ENCODE results near the gene HAAO. TPM values are rescaled to one million over a fixed set of nuclear protein-coding genes. Genes with fewer than 3 reads are reported as not detected.
A peak's percentile ranks its signal among the peaks of the same experiment; 100 is the strongest.

HAAO gene
- total RNA-seq, 1 experiment from 2014 or later = 47.5 TPM

DNA sequence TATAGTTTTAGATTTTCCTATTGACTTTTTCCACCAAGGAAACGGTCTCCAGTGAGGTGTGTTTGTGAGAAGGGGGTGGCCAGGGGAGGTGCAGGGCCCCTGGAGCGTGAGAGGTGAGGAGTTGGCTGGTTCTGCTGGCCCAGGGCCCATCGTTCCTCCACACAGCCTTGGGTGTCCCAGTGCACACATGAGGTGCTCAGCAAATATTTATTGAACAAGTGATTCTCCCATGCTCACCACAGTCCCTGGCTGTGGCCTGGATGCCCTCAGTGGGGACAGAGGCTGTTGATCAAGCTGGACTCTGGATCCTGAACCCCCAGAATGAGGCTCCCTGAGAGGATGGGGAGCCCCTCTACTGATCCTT is 5.0 kb downstream of the HAAO start:
- peaks cover 15% of the 10 kb centered on the region for H3K4me1 ChIP-seq
- no peak overlapping the region for H3K27ac Mint-ChIP-seq (ENCODE audit: unreplicated experiment)
- no peaks in the 10 kb centered on the region for H3K9me3 ChIP-seq
- intact Hi-C loops (cut with micrococcal nuclease; ENCODE audit: unreplicated experiment) = no loop called here
- BruUV-seq (replicated peaks) = no TSS peak
- no peak overlapping the region for H3K4me3 Mint-ChIP-seq (ENCODE audit: unreplicated experiment)
- H3K27me3 ChIP-seq (replicated peaks; ENCODE audit: control insufficient read depth, insufficient read depth, low read length) = no peaks in the 10 kb centered on the region
- no peak for DNase-seq
- TF ChIP-seq CTCF (IDR thresholded peaks at IDR 0.05; ENCODE audit: insufficient read depth in 1 of 2, low read depth in 1 of 2, low read length in 1 of 2, severe bottlenecking in 1 of 2, unreplicated experiment in 1 of 2) = no peak
- H3K36me3 ChIP-seq (ENCODE audit: control insufficient read depth, insufficient read depth, low read length) = peaks cover 5% of the 10 kb centered on the region; the same call in 1 of the 2 replicates
- H3K27me3 Mint-ChIP-seq (ENCODE audit: insufficient read depth, unreplicated experiment) = no peaks in the 10 kb centered on the region
- H3K9me3 Mint-ChIP-seq (ENCODE audit: unreplicated experiment) = no peaks in the 10 kb centered on the region
- POLR2A ChIA-PET = no interaction called here
- H3K36me3 Mint-ChIP-seq (ENCODE audit: insufficient read depth, unreplicated experiment) = peaks cover 26% of the 10 kb centered on the region
- H3K4me1 Mint-ChIP-seq (ENCODE audit: low read depth, unreplicated experiment) = peaks cover 49% of the 10 kb centered on the region
- CTCF ChIA-PET = no interaction called here
- H3K4me3 ChIP-seq (ENCODE audit: low read depth, low read length) = no peak overlapping the region

DNA sequence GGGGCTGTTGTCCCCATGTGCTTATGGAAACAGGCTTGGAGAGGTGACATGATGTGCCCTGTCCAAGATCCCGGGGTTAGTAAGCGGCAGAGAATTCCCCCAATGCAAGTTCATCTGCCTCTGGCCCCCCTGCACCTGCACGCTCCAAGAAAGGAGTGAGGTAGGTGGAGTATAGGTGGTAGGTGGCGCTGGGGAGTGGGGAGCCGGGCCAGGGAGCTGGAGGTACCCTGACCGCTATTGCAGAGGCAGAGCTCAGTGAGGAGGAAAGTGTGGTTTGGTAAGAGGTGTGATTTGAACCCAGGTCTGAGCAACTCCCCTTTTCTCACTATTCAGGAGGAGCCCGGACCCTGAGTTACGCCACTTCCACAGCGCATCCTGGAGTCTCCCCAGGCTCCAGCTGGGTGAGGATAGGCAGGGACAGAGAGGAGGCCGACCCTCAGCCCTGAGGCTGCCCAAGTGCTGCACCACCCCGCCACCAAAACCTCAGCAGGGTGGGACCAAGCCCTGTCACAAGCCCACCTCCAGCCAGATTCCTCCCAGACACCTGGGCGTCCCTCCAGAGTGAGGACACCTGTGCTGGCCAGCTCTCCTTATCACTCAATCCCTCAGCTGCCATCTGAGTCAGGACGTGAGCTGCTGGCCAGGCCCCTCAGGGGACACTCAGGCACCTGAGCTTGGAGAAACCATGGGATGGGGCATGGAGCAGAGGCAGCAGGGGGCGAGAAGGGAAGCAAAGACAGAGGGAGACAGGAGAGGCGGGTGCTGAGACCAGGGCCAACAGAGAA is 5.6 kb downstream of the HAAO start:
- Histone ChIP-seq H3K36me3 (ENCODE audit: control insufficient read depth, insufficient read depth, low read length) (peaks cover 5% of the 10 kb centered on the region; the same call in 1 of the 2 replicates), H3K27me3 (replicated peaks; ENCODE audit: control insufficient read depth, insufficient read depth, low read length) (no peaks in the 10 kb centered on the region), H3K4me3 (ENCODE audit: low read depth, low read length) (no peak overlapping the region), H3K4me1 (peaks cover 22% of the 10 kb centered on the region), H3K9me3 (no peaks in the 10 kb centered on the region)
- Mint-ChIP-seq H3K4me3 (ENCODE audit: unreplicated experiment) (no peak overlapping the region), H3K36me3 (ENCODE audit: insufficient read depth, unreplicated experiment) (peaks cover 20% of the 10 kb centered on the region), H3K9me3 (ENCODE audit: unreplicated experiment) (no peaks in the 10 kb centered on the region), H3K27me3 (ENCODE audit: insufficient read depth, unreplicated experiment) (no peaks in the 10 kb centered on the region), H3K27ac (ENCODE audit: unreplicated experiment) (no peak overlapping the region), H3K4me1 (ENCODE audit: low read depth, unreplicated experiment) (peaks cover 45% of the 10 kb centered on the region)
- DNase-seq = no peak
- ChIA-PET CTCF (no interaction called here), POLR2A (no interaction called here)
- intact Hi-C loops (cut with micrococcal nuclease; ENCODE audit: unreplicated experiment) = no loop called here
- TF ChIP-seq CTCF (IDR thresholded peaks at IDR 0.05; ENCODE audit: insufficient read depth in 1 of 2, low read depth in 1 of 2, low read length in 1 of 2, severe bottlenecking in 1 of 2, unreplicated experiment in 1 of 2) = no peak
- BruUV-seq (replicated peaks) = no TSS peak

DNA sequence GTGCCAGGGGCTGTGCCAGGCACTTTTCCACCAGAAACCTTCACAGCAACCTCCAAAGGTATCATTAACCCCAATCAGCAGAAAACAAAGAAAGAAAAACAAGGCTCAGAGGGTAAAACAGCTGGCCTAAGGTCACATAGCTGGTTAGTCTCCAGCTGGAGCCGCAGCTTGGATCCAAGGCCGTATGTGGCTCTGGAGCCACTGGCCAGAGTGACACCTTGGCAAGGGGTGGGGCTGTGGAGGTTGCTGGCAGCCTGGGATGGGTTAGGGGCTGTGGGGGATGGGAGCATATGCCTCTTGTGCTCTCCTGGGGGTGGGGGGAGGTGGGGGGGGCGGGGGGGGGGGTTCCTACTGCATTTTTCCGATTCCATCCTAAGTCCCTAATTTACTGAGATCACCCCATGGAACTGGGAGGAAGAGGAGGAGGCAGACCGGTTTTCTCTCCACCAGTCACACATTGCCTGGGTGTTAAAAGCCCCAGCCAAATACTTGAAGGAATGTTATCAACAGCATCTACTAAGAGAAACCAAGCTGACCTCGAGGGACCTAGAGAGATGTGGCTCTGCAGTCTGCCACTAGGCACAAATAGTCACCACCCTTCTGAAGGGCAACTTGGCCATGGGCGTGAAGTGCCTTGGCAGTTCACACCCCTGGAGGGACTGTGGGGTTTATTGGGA is 8.0 kb downstream of the HAAO start:
- intact Hi-C loops (cut with micrococcal nuclease; ENCODE audit: unreplicated experiment) = no loop called here
- no peaks in the 10 kb centered on the region for H3K27me3 Mint-ChIP-seq (ENCODE audit: insufficient read depth, unreplicated experiment)
- ChIA-PET CTCF (no interaction called here), POLR2A (no interaction called here)
- Histone ChIP-seq H3K27me3 (replicated peaks; ENCODE audit: control insufficient read depth, insufficient read depth, low read length) (no peaks in the 10 kb centered on the region), H3K36me3 (ENCODE audit: control insufficient read depth, insufficient read depth, low read length) (peaks cover 5% of the 10 kb centered on the region; the same call in 1 of the 2 replicates), H3K9me3 (peaks cover 6% of the 10 kb centered on the region), H3K4me1 (peaks cover 27% of the 10 kb centered on the region), H3K4me3 (ENCODE audit: low read depth, low read length) (no peak overlapping the region)
- H3K4me3 Mint-ChIP-seq (ENCODE audit: unreplicated experiment) = no peak overlapping the region
- peaks cover 28% of the 10 kb centered on the region for H3K4me1 Mint-ChIP-seq (ENCODE audit: low read depth, unreplicated experiment)
- peak overlapping the region; percentile 32 for H3K27ac Mint-ChIP-seq (ENCODE audit: unreplicated experiment)
- no TSS peak for BruUV-seq (replicated peaks)
- TF ChIP-seq CTCF (IDR thresholded peaks at IDR 0.05; ENCODE audit: insufficient read depth in 1 of 2, low read depth in 1 of 2, low read length in 1 of 2, severe bottlenecking in 1 of 2, unreplicated experiment in 1 of 2) = no peak
- peaks cover 31% of the 10 kb centered on the region for H3K36me3 Mint-ChIP-seq (ENCODE audit: insufficient read depth, unreplicated experiment)
- no peak for DNase-seq
- no peaks in the 10 kb centered on the region for H3K9me3 Mint-ChIP-seq (ENCODE audit: unreplicated experiment)
